Tibial nerve (tissue), 4 donors: ENCODE measurements around the gene SPATS2L. TPM values are rescaled to one million over a fixed set of nuclear protein-coding genes. Genes with fewer than 3 reads are reported as not detected.

ENCODE experiments used
- DNase-seq, 2 donors: peaks; one replicate each; pipeline ENCODE4 v3.0.0-alpha.2; 2019; ENCODE audit warnings: low spot score in 2 of 2
- H3K27ac ChIP-seq, 4 donors: fragments of 200-600 bp; sonication (generic) in 3 of 4; one replicate each; pipeline ENCODE4 v1.5.1; 2017 to 2019; ENCODE audit warnings: mild to moderate bottlenecking in 1 of 4
- H3K27me3 ChIP-seq, 2 donors: fragments of 200-600 bp; sonication (generic) in 1 of 2; one replicate each; pipeline versions ENCODE4 v1.5.1 to v1.6.0; 2017 to 2019
- H3K36me3 ChIP-seq, 3 donors: fragments of 200-600 bp; sonication (generic); one replicate each; pipeline ENCODE4 v1.5.1; 2018 to 2019
- H3K4me1 ChIP-seq, 4 donors: fragments of 200-600 bp; sonication (generic) in 3 of 4; one replicate each; pipeline ENCODE4 v1.5.1; 2017 to 2019
- H3K4me3 ChIP-seq, 4 donors: fragments of 200-600 bp; sonication (generic) in 3 of 4; one replicate each; pipeline ENCODE4 v1.5.1; 2017 to 2019; ENCODE audit warnings: mild to moderate bottlenecking in 1 of 4, moderate library complexity in 1 of 4
- H3K9me3 ChIP-seq, 4 donors: fragments of 200-600 bp; sonication (generic) in 3 of 4; one replicate each; pipeline ENCODE4 v1.5.1; 2017 to 2019
- CTCF ChIP-seq, 5 experiments: fragments of 200-600 bp in 3 of 5; fragments of 450-650 bp in 2 of 5; sonication (generic) in 3 of 5; IDR thresholded peaks; one replicate each; pipeline ENCODE4 v1.5.1; 2016 to 2019; ENCODE audit warnings: antibody characterized with exemption in 5 of 5, mild to moderate bottlenecking in 3 of 5, moderate library complexity in 2 of 5
- EP300 ChIP-seq, 2 donors: sonication (generic); formaldehyde crosslinking; IDR thresholded peaks; one replicate each; pipeline ENCODE4 v1.6.1; 2017; ENCODE audit warnings: antibody characterized with exemption in 2 of 2, mild to moderate bottlenecking in 1 of 2
- POLR2A ChIP-seq, 2 donors: fragments of 450-650 bp; IDR thresholded peaks; one replicate each; pipeline ENCODE4 v1.6.1; 2017; ENCODE audit warnings: antibody characterized with exemption in 2 of 2, mild to moderate bottlenecking in 2 of 2, moderate library complexity in 2 of 2
- WGBS, 2 donors: methylation state at CpG; one replicate each; pipeline ENCODE4 v1.1.5; 2018; 5-methylcytosine and 5-hydroxymethylcytosine counted together
- total RNA-seq, 4 donors: library from RNA; depleted of rRNA; stranded (reverse); fragments of >200 nt; gene quantifications; one replicate each; pipeline ENCODE4 v1.1.0, GENCODE V29; 2016

The SPATS2L gene
- total RNA-seq: 10 to 100 TPM; 50.9 to 74.1 (median 57.2) TPM

- Histone ChIP-seq H3K36me3 (no peaks in the 10 kb centered on the region), H3K4me1 (peaks cover 0 to 48% (median 14%) of the 10 kb centered on the region in 4 donors), H3K27me3 (no peaks in the 10 kb centered on the region), H3K4me3 (peak within 1 kb of the TSS; percentile 68 to 83 (median 74)), H3K9me3 (no peaks in the 10 kb centered on the region), H3K27ac (peak within 1 kb of the TSS; percentile 89 to 95 (median 92))
- 1% methylated on average over 20 to 60 of the region's 69 CpGs for WGBS, 2 donors
- no peak for TF ChIP-seq CTCF (IDR thresholded peaks at IDR 0.05)
- TF ChIP-seq POLR2A (IDR thresholded peaks at IDR 0.05): peak; percentile 28 to 63
- peak in 1 of 2 donors; percentile 82 for TF ChIP-seq EP300 (IDR thresholded peaks at IDR 0.05)
- peak; percentile 56 to 62 for DNase-seq
These were observed at the start of gene SPATS2L for GRCh38 chr2:200306196-200306930. TSS of gene SPATS2L (plus strand) at chr2:200306693. CDS start at chr2:200389245, 82,552 bp downstream.

GRCh38 chr2:200257570-200257969, 48.9 kb upstream of the SPATS2L start:
- H3K27ac ChIP-seq: no peak overlapping the region
- TF ChIP-seq EP300 (IDR thresholded peaks at IDR 0.05) (no peak), POLR2A (IDR thresholded peaks at IDR 0.05) (no peak), CTCF (IDR thresholded peaks at IDR 0.05) (no peak)
- no peaks in the 10 kb centered on the region for H3K9me3 ChIP-seq
- 71% methylated on average over 6 of the region's 6 CpGs for WGBS, 2 donors
- no peak overlapping the region for H3K4me3 ChIP-seq
- no peaks in the 10 kb centered on the region for H3K27me3 ChIP-seq
- H3K4me1 ChIP-seq: peaks cover 0 to 16% (median 0%) of the 10 kb centered on the region in 4 donors
- no peaks in the 10 kb centered on the region for H3K36me3 ChIP-seq
- no peak for DNase-seq

GRCh38 chr2:200258081-200258480, 48.4 kb upstream of the SPATS2L start:
- no peaks in the 10 kb centered on the region for H3K9me3 ChIP-seq
- H3K27ac ChIP-seq: no peak overlapping the region
- peaks cover 0 to 12% (median 0%) of the 10 kb centered on the region in 4 donors for H3K4me1 ChIP-seq
- 48 to 60% methylated on average over 5 of the region's 5 CpGs for WGBS, 2 donors
- H3K36me3 ChIP-seq: no peaks in the 10 kb centered on the region
- H3K4me3 ChIP-seq: no peak overlapping the region
- DNase-seq: peak in 1 of 2 donors; percentile 16
- H3K27me3 ChIP-seq: no peaks in the 10 kb centered on the region
- no peak for TF ChIP-seq POLR2A (IDR thresholded peaks at IDR 0.05)
- TF ChIP-seq CTCF (IDR thresholded peaks at IDR 0.05): no peak
- no peak for TF ChIP-seq EP300 (IDR thresholded peaks at IDR 0.05)

GRCh38 chr2:200258881-200259576, 47.5 kb upstream of the SPATS2L start:
- no peaks in the 10 kb centered on the region for H3K27me3 ChIP-seq
- no peak overlapping the region for H3K27ac ChIP-seq
- TF ChIP-seq POLR2A (IDR thresholded peaks at IDR 0.05) (no peak), CTCF (IDR thresholded peaks at IDR 0.05) (no peak), EP300 (IDR thresholded peaks at IDR 0.05) (no peak)
- peaks cover 0 to 6% (median 0%) of the 10 kb centered on the region in 4 donors for H3K4me1 ChIP-seq
- no peak overlapping the region for H3K4me3 ChIP-seq
- no peak for DNase-seq
- WGBS, 2 donors: 72 to 80% methylated on average over 7 of the region's 7 CpGs
- no peaks in the 10 kb centered on the region for H3K9me3 ChIP-seq
- no peaks in the 10 kb centered on the region for H3K36me3 ChIP-seq

GRCh38 chr2:200259577-200259957, 46.9 kb upstream of the SPATS2L start:
- Histone ChIP-seq H3K27me3 (no peaks in the 10 kb centered on the region), H3K4me1 (peaks cover 0 to 6% (median 0%) of the 10 kb centered on the region in 4 donors), H3K9me3 (no peaks in the 10 kb centered on the region), H3K36me3 (no peaks in the 10 kb centered on the region), H3K4me3 (no peak overlapping the region), H3K27ac (no peak overlapping the region)
- no peak for DNase-seq
- 79 to 82% methylated on average over 5 of the region's 5 CpGs for WGBS, 2 donors
- no peak for TF ChIP-seq EP300 (IDR thresholded peaks at IDR 0.05)
- TF ChIP-seq POLR2A (IDR thresholded peaks at IDR 0.05): no peak
